Urinary bladder (tissue), 4 donors: Measurements from ENCODE around the gene PAPOLA. TPM values are rescaled to one million over a fixed set of nuclear protein-coding genes. Genes with fewer than 3 reads are reported as not detected.

ENCODE experiments used
- DNase-seq: peaks from one replicate; pipeline ENCODE4 v3.0.0-alpha.2; 2015; ENCODE audit errors: extremely low spot score
- H3K27ac ChIP-seq: one replicate; pipeline ENCODE4 v1.5.1; 2013; ENCODE audit warnings: low read depth, mild to moderate bottlenecking, moderate library complexity
- H3K36me3 ChIP-seq: one replicate; pipeline ENCODE4 v1.6.1; 2013; ENCODE audit warnings: mild to moderate bottlenecking, moderate library complexity; ENCODE audit not compliant: insufficient read depth
- H3K4me1 ChIP-seq: one replicate; pipeline ENCODE4 v1.6.1; 2013; ENCODE audit warnings: mild to moderate bottlenecking, moderate library complexity; ENCODE audit not compliant: insufficient read depth
- H3K4me3 ChIP-seq: one replicate; pipeline ENCODE4 v1.5.1; 2013; ENCODE audit warnings: low read depth, low read length
- whole genome bisulfite sequencing: extraction: QIAGEN DNeasy Blood & Tissue Kit; methylation state at CpG from one replicate; pipeline ENCODE4 v1.1.7; 2013; 5-methylcytosine and 5-hydroxymethylcytosine counted together
- polyA plus RNA-seq: library from polyadenylated mRNA; stranded (reverse); fragments of 200-250 nt; gene quantifications from one replicate; pipeline ENCODE4 v1.2.3, GENCODE V29; 2013
- total RNA-seq: library from RNA; depleted of rRNA; stranded (reverse); fragments of >200 nt; gene quantifications from one replicate; pipeline ENCODE4 v1.2.3, GENCODE V29; 2014
- donor health status: healthy with polysubstance abuse.
- donor health status: healthy.

The PAPOLA gene
- total and polyA plus RNA-seq, 2 donors, result 70.6 to 327 TPM

DNA sequence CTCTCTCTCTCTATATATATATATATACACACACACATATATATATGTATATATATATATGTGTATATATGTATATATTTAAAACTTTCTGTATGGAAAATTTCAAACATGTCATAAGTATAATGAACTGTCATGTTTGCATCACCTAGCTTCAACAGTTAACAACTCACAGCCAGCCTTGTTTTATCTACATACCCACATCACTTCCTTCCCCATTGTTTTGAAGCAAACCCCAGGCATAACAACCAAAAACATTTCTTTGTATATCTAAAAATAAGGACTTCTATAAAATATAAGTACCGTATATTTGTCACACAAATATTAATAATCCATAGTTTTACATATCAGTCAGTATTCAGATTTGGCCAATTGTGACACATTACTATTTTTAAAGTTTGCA is 57.4 kb downstream of the PAPOLA start:
- Histone ChIP-seq H3K4me3 (no peak overlapping the region), H3K4me1 (no peaks in the 10 kb centered on the region), H3K27ac (no peak overlapping the region), H3K36me3 (peaks cover 8% of the 10 kb centered on the region)
- 82% methylated on average over 1 of the region's 1 CpG for WGBS
- no peak for DNase-seq

DNA sequence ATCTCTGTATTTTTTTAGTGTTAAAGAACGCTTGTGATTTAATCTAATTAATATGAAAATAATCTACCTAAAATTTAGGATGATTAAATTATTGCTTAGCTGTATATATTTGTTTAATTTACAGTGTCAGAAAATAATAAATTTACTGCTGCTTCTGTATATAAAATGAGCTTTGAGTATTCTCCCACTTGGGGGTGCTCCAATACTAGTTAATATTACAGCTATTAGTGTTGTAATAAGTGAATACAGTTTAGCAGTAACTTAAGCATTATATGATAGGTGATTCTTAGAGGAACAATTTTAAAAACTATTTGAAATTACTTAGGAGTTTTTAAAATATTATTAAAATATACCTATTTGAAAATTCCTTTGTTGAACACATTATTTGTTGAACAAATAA is 62.2 kb downstream of the PAPOLA start:
- Histone ChIP-seq H3K4me3 (no peak overlapping the region), H3K27ac (no peak overlapping the region), H3K36me3 (peaks cover 4% of the 10 kb centered on the region), H3K4me1 (no peaks in the 10 kb centered on the region)
- WGBS, result 91% methylated on average over 1 of the region's 1 CpG
- DNase-seq, result no peak

DNA sequence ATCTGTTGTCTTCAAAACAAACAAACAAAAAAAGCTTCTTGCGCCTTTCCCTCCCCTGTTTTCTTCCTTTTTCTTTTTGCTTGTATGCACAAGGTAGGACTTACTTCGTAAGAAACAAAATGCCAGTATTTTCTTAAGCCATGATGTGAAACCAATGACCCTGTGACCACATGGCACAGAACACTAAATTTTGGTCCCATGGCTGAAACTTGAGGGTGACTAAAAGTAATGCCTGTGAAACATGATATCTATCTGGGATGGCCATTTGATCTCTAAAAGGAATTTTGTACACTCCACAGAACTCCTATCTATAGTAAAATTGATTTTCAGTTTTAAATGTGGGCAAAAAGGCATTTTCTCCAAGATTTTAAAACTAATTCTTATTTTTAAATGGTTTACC is 63.6 kb downstream of the PAPOLA start:
- Histone ChIP-seq H3K36me3 (peaks cover 3% of the 10 kb centered on the region), H3K4me1 (no peaks in the 10 kb centered on the region), H3K4me3 (no peak overlapping the region), H3K27ac (no peak overlapping the region)
- DNase-seq, result no peak
- WGBS, result 99% methylated on average over 2 of the region's 2 CpGs

DNA sequence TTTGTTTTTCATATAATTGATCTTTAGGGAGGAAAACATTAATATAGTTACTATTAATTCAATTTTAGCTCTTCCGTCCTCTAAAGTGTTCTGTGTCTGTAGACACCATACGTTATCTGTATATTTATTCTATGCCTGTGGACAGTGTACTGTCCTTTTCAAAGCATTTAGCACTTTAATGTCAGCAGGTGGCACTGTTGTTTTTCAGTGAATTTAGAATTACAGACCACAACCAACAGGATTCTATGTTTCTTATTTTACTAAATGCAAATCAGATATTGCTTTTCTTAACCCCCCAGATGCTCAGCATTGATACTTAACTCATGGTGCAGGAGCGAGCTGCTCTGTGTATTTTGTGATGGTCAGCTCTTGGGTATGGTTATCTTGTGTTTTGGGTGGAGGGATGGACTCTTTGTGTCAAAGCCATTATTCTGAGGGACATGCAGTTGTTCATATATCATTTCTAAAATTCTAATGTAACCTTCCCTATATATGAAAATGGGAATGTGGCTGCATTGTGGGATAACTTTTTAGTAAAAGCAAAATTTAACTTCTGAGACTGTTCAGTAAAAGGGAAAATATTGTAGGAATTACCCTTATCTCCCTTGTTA is 65.2 kb downstream of the PAPOLA start:
- Histone ChIP-seq H3K27ac (no peak overlapping the region), H3K4me3 (no peak overlapping the region), H3K4me1 (no peaks in the 10 kb centered on the region), H3K36me3 (peaks cover 1% of the 10 kb centered on the region)
- DNase-seq, result no peak
- WGBS, result 57% methylated on average over 3 of the region's 3 CpGs

DNA sequence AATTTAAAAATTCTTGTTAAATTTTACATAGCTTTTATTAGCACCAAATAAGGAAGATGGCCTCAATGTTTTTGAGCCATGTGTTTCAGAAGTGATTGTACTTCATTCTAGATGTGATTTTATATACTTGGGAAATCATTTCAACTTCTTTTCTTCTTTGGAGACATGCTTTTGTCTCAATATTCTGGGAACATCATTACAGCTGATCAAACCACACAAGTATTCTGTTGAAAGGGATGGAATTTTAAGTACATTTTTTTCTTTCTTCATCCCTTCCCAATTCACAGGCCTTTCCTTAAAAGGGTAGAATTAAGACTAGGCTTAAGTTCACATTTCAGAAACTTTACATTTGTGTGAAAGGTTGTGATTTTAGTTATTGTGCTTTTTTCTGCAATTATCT is 66.4 kb downstream of the PAPOLA start:
- H3K4me1 ChIP-seq, result no peaks in the 10 kb centered on the region
- H3K4me3 ChIP-seq, result no peak overlapping the region
- H3K27ac ChIP-seq, result no peak overlapping the region
- no peak for DNase-seq
- peaks cover 4% of the 10 kb centered on the region for H3K36me3 ChIP-seq

DNA sequence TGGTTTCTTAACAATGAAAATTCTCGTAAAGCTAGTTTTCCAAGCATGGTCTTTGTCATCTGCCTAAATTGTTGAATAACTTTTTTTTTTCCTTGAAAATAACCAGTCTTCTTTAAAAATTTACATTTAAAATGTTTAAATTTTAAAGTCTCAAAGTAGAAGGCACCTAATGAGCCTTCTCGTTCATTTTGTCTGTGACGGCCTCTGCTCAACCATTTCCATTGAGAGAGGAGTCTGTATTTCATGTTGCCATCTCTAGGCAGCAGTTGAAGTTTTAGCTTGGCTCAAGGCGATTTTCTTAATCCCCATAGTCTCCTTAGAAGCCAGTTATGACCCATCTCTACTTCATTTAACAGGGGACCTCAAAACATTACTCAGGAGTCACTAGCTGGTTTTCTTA is 69.1 kb downstream of the PAPOLA start:
- WGBS, result 92% methylated on average over 4 of the region's 4 CpGs
- no peak for DNase-seq
- H3K4me3 ChIP-seq, result no peak overlapping the region
- H3K36me3 ChIP-seq, result peaks cover 2% of the 10 kb centered on the region
- H3K4me1 ChIP-seq, result no peaks in the 10 kb centered on the region
- no peak overlapping the region for H3K27ac ChIP-seq

DNA sequence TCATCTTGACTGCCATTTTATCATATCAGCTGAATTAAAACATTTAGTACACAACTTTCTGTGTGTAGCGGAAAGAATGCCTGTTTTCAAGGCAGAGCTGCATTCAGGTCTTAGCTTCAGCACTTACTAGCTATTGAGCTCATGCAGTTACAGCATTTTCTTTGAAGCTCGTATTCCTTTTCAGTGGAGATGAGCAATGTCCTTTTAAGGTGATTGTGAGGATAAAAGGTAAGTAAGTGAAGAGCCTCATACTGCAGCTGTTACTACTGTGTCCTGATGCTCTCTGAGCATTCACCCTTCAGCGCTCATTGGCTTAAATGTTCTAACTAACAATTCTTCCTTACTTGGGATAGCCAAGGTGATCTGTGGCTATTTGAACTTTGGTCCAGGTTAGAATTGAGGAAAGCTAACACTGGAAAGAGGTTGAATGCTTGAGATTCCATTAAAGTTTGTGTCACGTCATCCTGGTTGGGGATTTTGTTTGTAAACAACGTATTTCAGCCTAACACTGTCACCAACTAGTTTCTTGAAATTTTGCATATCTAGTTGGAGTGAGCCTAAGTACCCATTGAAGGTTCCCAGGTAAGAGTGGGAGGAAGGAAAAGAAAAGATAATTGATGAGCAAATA is 71.4 kb downstream of the PAPOLA start:
- Histone ChIP-seq H3K36me3 (peaks cover 2% of the 10 kb centered on the region), H3K4me1 (no peaks in the 10 kb centered on the region), H3K4me3 (no peak overlapping the region), H3K27ac (no peak overlapping the region)
- no peak for DNase-seq
- WGBS, result 93% methylated on average over 5 of the region's 5 CpGs

DNA sequence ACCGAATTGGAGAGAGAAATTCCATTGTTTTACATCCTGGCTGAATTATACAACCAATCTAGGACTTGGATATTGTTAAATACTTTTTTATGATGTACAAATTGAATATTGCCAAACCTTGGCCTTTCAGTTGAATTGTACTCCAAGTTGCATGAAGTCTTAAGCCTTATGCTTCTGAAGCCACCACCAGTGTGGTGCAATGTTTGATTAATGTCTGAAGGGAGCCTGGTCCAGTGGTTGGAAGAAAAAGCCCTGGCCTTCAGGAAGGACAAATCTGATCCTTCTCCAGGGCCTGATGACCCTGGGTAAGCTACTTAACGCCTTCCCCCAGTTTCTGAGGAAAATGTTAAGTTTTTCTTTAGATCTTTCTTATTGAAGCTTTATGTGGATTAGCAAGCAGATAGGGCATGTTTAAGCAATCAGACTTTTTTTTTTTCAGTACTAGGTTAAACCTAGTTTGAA is 72.0 kb downstream of the PAPOLA start:
- H3K4me3 ChIP-seq, result no peak overlapping the region
- no peak overlapping the region for H3K27ac ChIP-seq
- 64% methylated on average over 2 of the region's 2 CpGs for WGBS
- no peaks in the 10 kb centered on the region for H3K4me1 ChIP-seq
- DNase-seq, result no peak
- H3K36me3 ChIP-seq, result peaks cover 2% of the 10 kb centered on the region

DNA sequence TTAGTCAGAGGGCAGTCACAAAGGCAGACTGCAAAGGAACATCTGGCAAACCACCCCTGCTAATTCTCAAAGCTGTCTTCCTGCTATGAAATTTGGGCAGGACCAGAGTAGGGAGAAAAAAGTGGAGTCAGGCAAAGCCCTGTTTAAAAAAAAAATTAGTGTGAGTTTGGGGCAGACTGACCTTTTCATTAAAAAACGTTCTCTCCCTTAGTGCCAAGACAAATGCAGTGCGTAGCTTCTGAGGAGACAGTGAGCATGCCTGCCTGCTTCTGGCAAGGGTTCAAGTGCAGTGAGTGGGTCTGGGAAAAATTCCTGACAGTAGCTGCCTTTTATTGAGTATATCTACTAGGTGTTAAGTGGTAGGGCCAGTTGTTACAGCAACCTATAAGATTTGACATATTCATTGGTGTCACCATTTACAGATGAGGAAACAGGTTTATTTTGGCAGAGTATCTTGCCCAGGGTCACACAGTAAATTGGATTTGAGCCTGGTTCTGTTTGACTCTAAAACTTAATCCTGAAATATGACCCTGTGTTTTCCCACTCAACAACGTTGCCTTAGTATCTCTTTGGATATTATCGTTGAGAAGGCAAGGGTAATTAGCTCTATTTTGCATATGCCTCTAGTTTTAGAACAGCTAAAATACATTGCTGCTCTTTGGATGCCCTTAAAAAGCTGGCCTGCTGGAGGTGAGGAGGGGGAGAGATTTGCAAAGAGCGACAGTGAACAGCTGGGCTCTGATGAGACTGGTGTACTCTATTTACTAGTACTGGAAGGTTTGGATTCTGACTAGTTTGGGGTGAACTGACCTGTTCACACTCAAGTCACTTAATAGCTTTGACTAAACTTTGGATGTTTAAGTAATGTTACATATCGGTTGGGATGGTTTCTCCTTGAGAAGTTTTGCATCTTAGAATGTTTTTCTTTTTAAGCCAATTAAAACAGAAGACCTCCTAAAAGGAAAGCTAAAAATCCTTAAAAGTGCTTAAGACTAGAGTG is 72.8 kb downstream of the PAPOLA start:
- H3K4me1 ChIP-seq, result no peaks in the 10 kb centered on the region
- WGBS, result 28% methylated on average over 6 of the region's 6 CpGs
- no peak for DNase-seq
- H3K4me3 ChIP-seq, result no peak overlapping the region
- peaks cover 2% of the 10 kb centered on the region for H3K36me3 ChIP-seq
- no peak overlapping the region for H3K27ac ChIP-seq

DNA sequence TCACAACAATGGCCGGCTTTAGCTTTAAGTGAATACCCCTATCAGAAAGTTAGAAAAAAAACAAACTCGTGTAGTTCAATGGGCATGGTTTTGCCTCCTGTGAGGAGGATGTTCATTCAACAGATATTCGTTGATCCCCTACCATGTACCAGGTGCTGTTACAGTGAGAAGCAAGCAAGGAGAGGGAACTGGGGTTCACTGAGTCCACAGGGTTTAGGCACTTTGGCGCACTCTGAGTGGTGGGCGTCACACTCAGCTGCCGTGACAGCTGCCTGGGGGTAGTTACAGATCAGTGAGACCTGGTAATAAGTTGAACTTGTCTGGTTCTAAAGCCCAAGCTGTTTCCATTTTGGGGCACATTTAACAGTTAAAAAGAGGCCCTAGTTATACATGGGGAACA is 74.2 kb downstream of the PAPOLA start:
- no peak overlapping the region for H3K27ac ChIP-seq
- H3K4me3 ChIP-seq, result no peak overlapping the region
- H3K4me1 ChIP-seq, result no peaks in the 10 kb centered on the region
- peaks cover 2% of the 10 kb centered on the region for H3K36me3 ChIP-seq
- no peak for DNase-seq
- 78% methylated on average over 6 of the region's 6 CpGs for WGBS

DNA sequence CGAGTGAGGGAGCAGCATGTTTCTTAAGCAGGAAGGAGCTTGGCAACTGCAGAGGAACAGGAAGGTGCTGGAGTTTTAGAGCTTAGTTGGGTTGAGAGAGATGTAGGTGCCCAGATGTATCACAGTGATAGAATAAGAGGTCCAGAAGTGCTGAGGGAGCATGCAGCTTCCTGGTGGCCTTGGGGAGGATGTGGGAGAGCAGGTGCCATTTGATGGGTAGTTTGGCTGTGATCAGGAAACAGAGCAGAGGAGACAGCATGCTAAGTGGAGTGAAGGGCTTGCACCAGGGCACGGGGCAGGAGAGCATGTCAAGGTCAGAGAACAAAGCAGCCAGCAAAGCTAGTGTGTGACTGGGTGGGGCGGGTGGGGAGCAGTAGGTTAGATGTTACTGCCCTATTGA is 74.8 kb downstream of the PAPOLA start:
- DNase-seq, result no peak
- Histone ChIP-seq H3K36me3 (peaks cover 2% of the 10 kb centered on the region), H3K4me3 (no peak overlapping the region), H3K27ac (no peak overlapping the region), H3K4me1 (no peaks in the 10 kb centered on the region)
- WGBS, result 71% methylated on average over 3 of the region's 3 CpGs

DNA sequence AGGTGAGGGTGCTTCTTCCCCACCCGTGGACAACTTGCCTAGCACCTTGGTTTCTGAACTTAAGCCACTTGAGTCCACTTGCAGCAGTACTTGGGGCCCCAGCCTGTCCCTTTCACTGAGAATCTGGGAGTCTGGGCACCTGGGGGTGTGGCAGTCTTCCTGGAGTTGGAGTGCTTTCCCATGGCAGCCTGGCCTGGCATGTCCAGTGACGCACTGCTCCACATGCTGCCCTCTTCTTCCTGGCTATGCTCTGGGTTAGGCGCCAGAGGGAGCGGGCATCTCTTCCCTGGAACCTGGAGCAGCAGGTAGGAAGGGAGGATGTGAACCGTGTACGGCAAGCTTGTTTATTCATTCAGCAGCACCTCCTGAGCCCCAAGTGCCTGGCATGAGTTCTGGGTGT is 76.4 kb downstream of the PAPOLA start:
- Histone ChIP-seq H3K27ac (no peak overlapping the region), H3K4me3 (no peak overlapping the region), H3K36me3 (no peaks in the 10 kb centered on the region), H3K4me1 (no peaks in the 10 kb centered on the region)
- 80% methylated on average over 6 of the region's 6 CpGs for WGBS
- DNase-seq, result no peak

DNA sequence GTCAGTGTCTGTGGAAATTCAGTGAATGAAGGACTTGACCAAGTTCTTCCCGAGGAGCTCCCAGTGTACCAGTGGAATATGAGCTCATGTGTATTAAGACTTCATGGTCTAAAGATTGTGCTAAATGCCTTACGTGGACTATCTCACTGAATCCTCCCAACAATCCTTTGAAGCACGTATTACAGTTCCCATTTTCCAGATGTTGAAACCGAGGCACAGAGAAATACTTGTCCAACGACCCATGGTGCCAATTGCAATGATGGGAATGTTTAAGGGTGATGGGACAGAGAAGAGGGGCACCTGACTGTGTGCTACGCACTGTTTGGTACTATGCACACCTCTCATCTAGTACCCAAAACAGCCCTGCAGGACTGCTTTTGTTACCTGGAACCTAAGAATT is 77.2 kb downstream of the PAPOLA start:
- DNase-seq, result no peak
- Histone ChIP-seq H3K27ac (no peak overlapping the region), H3K4me1 (no peaks in the 10 kb centered on the region), H3K36me3 (no peaks in the 10 kb centered on the region), H3K4me3 (no peak overlapping the region)
- WGBS, result 91% methylated on average over 6 of the region's 6 CpGs

DNA sequence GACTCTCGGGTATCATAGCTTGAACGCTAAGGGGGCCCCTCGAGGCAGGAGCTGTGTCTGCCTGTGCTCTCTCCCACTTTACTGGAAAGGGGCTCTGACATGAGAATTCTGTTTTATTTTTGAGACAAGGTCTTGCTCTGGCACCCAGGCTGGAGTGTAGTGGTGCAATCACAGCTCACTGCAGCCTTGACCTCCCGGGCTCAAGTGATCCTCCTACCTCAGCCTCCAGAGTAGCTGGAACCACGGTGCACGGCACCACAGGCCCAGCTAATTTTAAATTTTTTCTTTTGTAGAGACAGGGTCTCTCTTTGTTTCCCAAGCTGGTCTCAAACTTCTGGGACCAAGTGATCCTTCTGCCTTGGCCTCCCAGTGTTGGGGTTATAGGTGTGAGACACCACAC is 77.7 kb downstream of the PAPOLA start:
- 87% methylated on average over 6 of the region's 6 CpGs for WGBS

More for the DNA sequence above, 77.7 kb downstream of the PAPOLA start:
- Histone ChIP-seq H3K27ac (no peak overlapping the region), H3K4me3 (no peak overlapping the region), H3K4me1 (no peaks in the 10 kb centered on the region), H3K36me3 (no peaks in the 10 kb centered on the region)
- no peak for DNase-seq
